Measurements from ENCODE around the gene SDK2.
A peak's percentile ranks its signal among the peaks of the same experiment; 100 is the strongest.

The SDK2 gene

DNA sequence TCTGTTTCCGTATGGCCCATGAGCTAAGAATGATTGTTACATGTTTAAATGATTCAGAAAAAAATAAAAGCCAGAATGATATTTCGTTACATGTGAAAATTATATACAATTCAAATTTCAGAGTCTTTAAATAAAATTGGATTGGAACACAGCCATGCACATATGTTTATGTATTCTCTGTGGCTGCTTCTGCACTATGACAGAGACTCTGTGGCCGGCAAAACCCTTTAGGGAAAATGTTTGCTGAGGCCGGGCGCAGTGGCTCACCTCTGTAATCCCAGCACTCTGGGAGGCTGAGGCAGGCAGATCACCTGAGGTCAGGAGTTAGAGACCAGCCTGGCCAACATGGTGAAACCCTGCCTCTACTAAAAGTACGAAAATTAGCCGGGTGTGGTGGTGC, 316.6 kb downstream of the SDK2 start:
- DNase-seq (ENCODE audit: low read depth, low spot score): no peak
- no peak overlapping the region for H3K4me3 ChIP-seq (ENCODE audit: low read depth, low read length)
- TF ChIP-seq, protein P1, sequence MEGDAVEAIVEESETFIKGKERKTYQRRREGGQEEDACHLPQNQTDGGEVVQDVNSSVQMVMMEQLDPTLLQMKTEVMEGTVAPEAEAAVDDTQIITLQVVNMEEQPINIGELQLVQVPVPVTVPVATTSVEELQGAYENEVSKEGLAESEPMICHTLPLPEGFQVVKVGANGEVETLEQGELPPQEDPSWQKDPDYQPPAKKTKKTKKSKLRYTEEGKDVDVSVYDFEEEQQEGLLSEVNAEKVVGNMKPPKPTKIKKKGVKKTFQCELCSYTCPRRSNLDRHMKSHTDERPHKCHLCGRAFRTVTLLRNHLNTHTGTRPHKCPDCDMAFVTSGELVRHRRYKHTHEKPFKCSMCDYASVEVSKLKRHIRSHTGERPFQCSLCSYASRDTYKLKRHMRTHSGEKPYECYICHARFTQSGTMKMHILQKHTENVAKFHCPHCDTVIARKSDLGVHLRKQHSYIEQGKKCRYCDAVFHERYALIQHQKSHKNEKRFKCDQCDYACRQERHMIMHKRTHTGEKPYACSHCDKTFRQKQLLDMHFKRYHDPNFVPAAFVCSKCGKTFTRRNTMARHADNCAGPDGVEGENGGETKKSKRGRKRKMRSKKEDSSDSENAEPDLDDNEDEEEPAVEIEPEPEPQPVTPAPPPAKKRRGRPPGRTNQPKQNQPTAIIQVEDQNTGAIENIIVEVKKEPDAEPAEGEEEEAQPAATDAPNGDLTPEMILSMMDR (IDR thresholded peaks at IDR 0.05; ENCODE audit: low read depth, low read length): no peak
- in situ Hi-C loops (cut with HindIII; ENCODE audit: low sequenced_read_pairs): no loop called here

DNA sequence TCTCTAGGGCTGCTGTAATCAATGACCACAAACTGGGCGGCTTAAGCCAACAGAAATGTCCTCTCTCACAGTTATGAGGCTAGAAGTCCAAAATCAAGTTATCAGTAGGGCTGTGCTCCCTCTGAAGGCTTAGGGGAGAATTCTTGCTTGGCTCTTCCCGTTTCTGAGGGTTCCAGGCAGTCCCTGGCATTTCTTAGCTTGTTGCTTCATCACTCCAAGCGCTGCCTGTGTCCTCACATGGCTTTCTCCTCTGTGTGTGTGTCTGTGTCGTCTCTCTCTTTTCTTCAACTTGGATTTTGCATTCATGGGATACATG, 318.8 kb downstream of the SDK2 start:
- in situ Hi-C loops (cut with HindIII; ENCODE audit: low sequenced_read_pairs): no loop called here
- TF ChIP-seq, protein P1 (IDR thresholded peaks at IDR 0.05; ENCODE audit: low read depth, low read length): no peak
- DNase-seq (ENCODE audit: low read depth, low spot score): no peak
- no peak overlapping the region for H3K4me3 ChIP-seq (ENCODE audit: low read depth, low read length)

DNA sequence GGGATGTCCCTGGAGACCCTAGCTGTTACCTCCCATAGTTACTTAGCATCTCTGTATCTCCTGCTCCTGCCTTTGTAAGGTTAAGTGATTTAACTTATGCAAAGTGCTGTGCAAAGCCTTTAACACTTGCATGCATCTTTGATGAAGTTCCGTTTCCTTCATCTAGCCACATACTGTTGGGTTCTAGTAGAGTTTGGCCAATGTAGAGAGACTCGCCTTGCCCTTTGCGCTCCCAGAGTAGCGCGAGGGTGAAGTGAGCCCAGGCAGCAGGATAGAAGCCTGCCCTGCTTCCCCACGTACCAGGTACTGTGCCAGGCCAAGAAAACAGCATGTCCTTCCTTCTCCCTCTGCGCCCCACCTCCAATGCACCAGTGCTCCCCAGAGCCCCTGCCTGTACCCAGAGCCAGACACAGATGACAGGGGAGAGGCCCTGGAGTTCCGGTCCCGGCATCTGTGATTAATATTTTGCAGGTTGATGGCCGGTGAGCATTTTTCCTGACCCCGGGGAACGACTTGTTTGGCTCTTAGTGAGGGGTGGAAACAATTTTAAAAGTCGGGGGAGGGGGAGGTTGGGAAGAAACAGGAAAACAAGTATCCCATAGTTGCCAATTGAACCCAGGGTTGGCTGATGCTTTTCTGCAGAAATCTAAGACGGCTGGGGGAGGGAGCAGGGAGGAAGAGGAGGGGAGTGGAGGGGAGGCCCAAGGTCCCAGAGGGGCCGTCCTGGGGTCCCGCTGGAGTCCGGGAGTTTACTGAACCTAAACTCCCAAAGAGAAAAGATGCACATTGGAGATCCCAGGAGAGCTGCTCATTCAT, 319.3 kb downstream of the SDK2 start:
- TF ChIP-seq, protein P1 (IDR thresholded peaks at IDR 0.05; ENCODE audit: low read depth, low read length): no peak
- no peak overlapping the region for H3K4me3 ChIP-seq (ENCODE audit: low read depth, low read length)
- no peak for DNase-seq (ENCODE audit: low read depth, low spot score)
- in situ Hi-C loops (cut with HindIII; ENCODE audit: low sequenced_read_pairs): no loop called here

DNA sequence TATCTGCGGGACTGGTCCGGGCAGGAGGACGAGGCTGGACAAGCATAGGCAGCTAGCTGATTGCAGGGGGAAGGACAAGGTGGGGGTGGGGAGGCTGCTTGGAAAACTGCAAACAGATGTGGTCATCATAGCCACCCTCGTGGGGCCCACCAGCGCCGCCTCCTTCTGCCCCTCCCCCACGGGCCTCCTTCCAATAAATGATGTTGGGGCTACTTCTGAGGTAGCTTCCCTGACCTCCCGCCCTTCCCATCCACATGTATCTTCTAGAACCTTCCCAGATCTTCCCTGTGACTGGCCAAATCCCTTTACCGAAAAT, 320.1 kb downstream of the SDK2 start:
- in situ Hi-C loops (cut with HindIII; ENCODE audit: low sequenced_read_pairs): no loop called here
- TF ChIP-seq, protein P1 (IDR thresholded peaks at IDR 0.05; ENCODE audit: low read depth, low read length): no peak
- DNase-seq (ENCODE audit: low read depth, low spot score): no peak
- no peak overlapping the region for H3K4me3 ChIP-seq (ENCODE audit: low read depth, low read length)

DNA sequence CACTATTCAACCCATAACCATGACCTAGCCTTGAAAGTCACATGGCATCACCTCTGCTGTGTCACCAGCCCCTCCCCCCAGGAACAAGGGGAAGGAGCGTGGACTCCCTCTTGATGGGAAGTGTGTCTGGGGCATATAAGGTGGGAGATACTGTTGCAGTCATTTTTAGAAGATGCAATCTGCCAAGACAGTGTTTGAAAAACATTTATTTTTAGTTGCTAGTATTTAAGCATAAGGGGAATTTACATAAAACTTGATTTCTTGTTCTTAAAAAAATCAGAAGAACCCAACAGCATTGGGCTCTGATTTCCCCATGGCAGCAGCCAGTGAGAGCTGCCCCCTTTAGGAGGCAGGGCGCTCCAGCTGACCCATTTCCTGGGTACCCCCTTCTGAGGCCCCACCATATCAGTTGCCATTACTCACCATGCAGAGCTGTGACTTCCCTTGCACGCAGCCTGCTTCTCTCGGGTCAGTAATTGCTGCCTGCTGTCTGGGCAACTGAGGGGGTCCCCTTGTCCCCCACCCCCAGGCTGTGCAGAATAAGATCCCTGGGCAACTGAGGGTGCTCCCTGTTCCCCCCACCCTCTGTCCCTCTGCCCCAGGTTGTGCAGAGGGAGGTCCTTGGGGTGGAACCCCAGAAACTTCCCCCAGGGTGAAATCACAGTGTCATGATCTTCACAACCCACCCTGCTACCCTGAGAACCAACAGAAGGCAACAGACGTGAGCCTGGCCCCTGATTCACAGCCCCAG, 320.7 kb downstream of the SDK2 start:
- in situ Hi-C loops (cut with HindIII; ENCODE audit: low sequenced_read_pairs): no loop called here
- DNase-seq (ENCODE audit: low read depth, low spot score): no peak
- H3K4me3 ChIP-seq (ENCODE audit: low read depth, low read length): no peak overlapping the region
- TF ChIP-seq, protein P1 (IDR thresholded peaks at IDR 0.05; ENCODE audit: low read depth, low read length): no peak

DNA sequence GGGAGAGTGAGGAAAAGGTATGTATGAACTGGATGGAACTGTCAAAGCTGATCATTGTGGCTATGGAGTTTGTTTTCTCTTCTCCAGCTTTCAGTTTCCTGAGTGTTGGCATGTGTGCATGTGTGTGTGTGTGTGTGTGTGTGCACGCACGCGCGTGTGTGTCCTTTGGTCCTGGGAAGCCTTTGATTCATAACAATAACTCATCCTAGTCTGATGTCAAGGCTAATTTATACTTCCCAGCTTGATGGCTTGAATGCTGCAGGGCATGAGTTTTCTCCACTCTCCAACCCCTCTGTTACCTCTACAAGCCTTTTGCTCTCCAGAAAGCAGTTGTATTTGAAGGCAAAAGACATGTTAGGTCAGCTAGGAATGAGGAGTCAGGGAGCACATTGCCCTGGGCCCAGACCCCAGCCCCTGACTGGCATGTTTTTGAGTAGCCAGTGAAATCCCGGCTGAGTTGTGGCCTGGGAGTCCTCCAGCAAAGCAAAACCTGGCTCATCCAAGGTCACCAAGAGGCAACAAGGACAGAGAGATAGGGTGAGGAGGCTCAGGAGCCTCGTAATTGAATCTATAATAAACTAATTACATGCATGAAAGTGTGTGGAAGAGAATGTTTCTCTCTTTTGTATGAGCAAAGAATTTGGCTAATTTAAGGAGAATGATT, 323.5 kb downstream of the SDK2 start:
- in situ Hi-C loops (cut with HindIII; ENCODE audit: low sequenced_read_pairs): no loop called here
- no peak overlapping the region for H3K4me3 ChIP-seq (ENCODE audit: low read depth, low read length)
- DNase-seq (ENCODE audit: low read depth, low spot score): peak; percentile 17
- TF ChIP-seq, protein P1 (IDR thresholded peaks at IDR 0.05; ENCODE audit: low read depth, low read length): no peak

All from astrocyte of the spinal cord (primary cell).